IPS-15b (cell line): ENCODE data around the gene MPC1.
"Not testable (repeated sequence)": the region's sequence is repeated elsewhere in the genome, so short reads cannot be mapped to it uniquely, and the experiment has no call there.

Source experiments
- H3K27me3 ChIP-seq: one replicate; pipeline ENCODE4 v1.6.1; 2013; ENCODE audit warnings: low read length; ENCODE audit not compliant: control insufficient read depth, insufficient read depth
- H3K36me3 ChIP-seq: one replicate; pipeline ENCODE4 v1.6.1; 2013; ENCODE audit warnings: low read length; ENCODE audit not compliant: control insufficient read depth, insufficient read depth
- H3K4me1 ChIP-seq: one replicate; pipeline ENCODE4 v1.6.1; 2013; ENCODE audit warnings: mild to moderate bottlenecking, low read length; ENCODE audit not compliant: control insufficient read depth, insufficient read depth
- H3K4me3 ChIP-seq: one replicate; pipeline ENCODE4 v1.5.1; 2013; ENCODE audit warnings: low read depth, low read length
- H3K9ac ChIP-seq: one replicate; pipeline ENCODE4 v1.6.1; 2013; ENCODE audit warnings: low read depth, mild to moderate bottlenecking, low read length
- H3K9me3 ChIP-seq: one replicate; pipeline ENCODE4 v1.6.1; 2013; ENCODE audit warnings: mild to moderate bottlenecking, low read length; ENCODE audit not compliant: control insufficient read depth, insufficient read depth

MPC1 gene

GRCh38 chr6:166354143-166354542 lies 28.6 kb downstream of the MPC1 start:
- Histone ChIP-seq H3K4me1 (peaks cover 5% of the 10 kb centered on the region), H3K4me3 (no peak overlapping the region), H3K27me3 (no peaks in the 10 kb centered on the region), H3K9me3 (no peaks in the 10 kb centered on the region), H3K9ac (no peak overlapping the region), H3K36me3 (no peaks in the 10 kb centered on the region)

GRCh38 chr6:166353507-166353906 lies 29.2 kb downstream of the MPC1 start:
- Histone ChIP-seq H3K9ac (no peak overlapping the region), H3K4me1 (peaks cover 5% of the 10 kb centered on the region), H3K9me3 (no peaks in the 10 kb centered on the region), H3K27me3 (no peaks in the 10 kb centered on the region), H3K4me3 (no peak overlapping the region), H3K36me3 (no peaks in the 10 kb centered on the region)

GRCh38 chr6:166352923-166353322 lies 29.8 kb downstream of the MPC1 start:
- no peak overlapping the region for H3K9ac ChIP-seq
- no peaks in the 10 kb centered on the region for H3K36me3 ChIP-seq
- H3K4me3 ChIP-seq = no peak overlapping the region
- H3K9me3 ChIP-seq = no peaks in the 10 kb centered on the region
- H3K27me3 ChIP-seq = no peaks in the 10 kb centered on the region
- peaks cover 5% of the 10 kb centered on the region for H3K4me1 ChIP-seq

- H3K27me3 ChIP-seq = no peaks in the 10 kb centered on the region
- H3K4me1 ChIP-seq = peaks cover 5% of the 10 kb centered on the region
- no peaks in the 10 kb centered on the region for H3K36me3 ChIP-seq
- no peak overlapping the region for H3K4me3 ChIP-seq
- no peaks in the 10 kb centered on the region for H3K9me3 ChIP-seq
- no peak overlapping the region for H3K9ac ChIP-seq
Observed at GRCh38 chr6:166351715-166352285, 30.9 kb downstream of the MPC1 start.

GRCh38 chr6:166348305-166348949 lies 34.3 kb downstream of the MPC1 start:
- Histone ChIP-seq H3K9ac (no peak overlapping the region), H3K36me3 (no peaks in the 10 kb centered on the region), H3K9me3 (no peaks in the 10 kb centered on the region), H3K4me1 (peaks cover 5% of the 10 kb centered on the region), H3K27me3 (no peaks in the 10 kb centered on the region), H3K4me3 (no peak overlapping the region)

GRCh38 chr6:166346965-166347364 lies 35.8 kb downstream of the MPC1 start:
- Histone ChIP-seq H3K4me3 (no peak overlapping the region), H3K27me3 (no peaks in the 10 kb centered on the region), H3K4me1 (peaks cover 2% of the 10 kb centered on the region), H3K9me3 (no peaks in the 10 kb centered on the region), H3K36me3 (no peaks in the 10 kb centered on the region), H3K9ac (no peak overlapping the region)

GRCh38 chr6:166346449-166346848 lies 36.3 kb downstream of the MPC1 start:
- H3K27me3 ChIP-seq = no peaks in the 10 kb centered on the region
- no peaks in the 10 kb centered on the region for H3K9me3 ChIP-seq
- no peak overlapping the region for H3K4me3 ChIP-seq
- no peak overlapping the region for H3K9ac ChIP-seq
- no peaks in the 10 kb centered on the region for H3K36me3 ChIP-seq
- no peaks in the 10 kb centered on the region for H3K4me1 ChIP-seq

GRCh38 chr6:166345672-166346071 lies 37.1 kb downstream of the MPC1 start:
- H3K27me3 ChIP-seq, H3K4me1 ChIP-seq, H3K36me3 ChIP-seq, H3K9me3 ChIP-seq, H3K4me3 ChIP-seq, H3K9ac ChIP-seq: not testable (repeated sequence)

- not testable (repeated sequence) for H3K9me3 ChIP-seq, H3K9ac ChIP-seq, H3K36me3 ChIP-seq, H3K4me1 ChIP-seq, H3K27me3 ChIP-seq, H3K4me3 ChIP-seq
Observed at GRCh38 chr6:166344921-166345320, 37.8 kb downstream of the MPC1 start.

GRCh38 chr6:166344240-166344639 lies 38.5 kb downstream of the MPC1 start:
- Histone ChIP-seq H3K4me1 (no peaks in the 10 kb centered on the region), H3K4me3 (no peak overlapping the region), H3K27me3 (no peaks in the 10 kb centered on the region), H3K9me3 (no peaks in the 10 kb centered on the region), H3K36me3 (no peaks in the 10 kb centered on the region), H3K9ac (no peak overlapping the region)

- Histone ChIP-seq H3K27me3 (no peaks in the 10 kb centered on the region), H3K36me3 (no peaks in the 10 kb centered on the region), H3K9me3 (no peaks in the 10 kb centered on the region), H3K9ac (peak overlapping the region; percentile 85), H3K4me3 (peak overlapping the region; percentile 94), H3K4me1 (no peaks in the 10 kb centered on the region)
Observed at GRCh38 chr6:166343150-166343487, 39.6 kb downstream of the MPC1 start.

GRCh38 chr6:166342349-166343149 lies 40.2 kb downstream of the MPC1 start, which contains the start of gene SFT2D1:
TSS of gene SFT2D1 (minus strand) at chr6:166342545. CDS start at chr6:166342481, 64 bp downstream.
- no peaks in the 10 kb centered on the region for H3K4me1 ChIP-seq
- H3K27me3 ChIP-seq = no peaks in the 10 kb centered on the region
- no peaks in the 10 kb centered on the region for H3K9me3 ChIP-seq
- peak within 1 kb of the TSS; percentile 94 for H3K4me3 ChIP-seq
- peak within 1 kb of the TSS; percentile 85 for H3K9ac ChIP-seq
- no peaks in the 10 kb centered on the region for H3K36me3 ChIP-seq
